ENCODE data around the gene COX6A2.

GRCh38 chr16:31423801-31424200, 4.4 kb downstream of the COX6A2 start:
- TF ChIP-seq, protein P1, sequence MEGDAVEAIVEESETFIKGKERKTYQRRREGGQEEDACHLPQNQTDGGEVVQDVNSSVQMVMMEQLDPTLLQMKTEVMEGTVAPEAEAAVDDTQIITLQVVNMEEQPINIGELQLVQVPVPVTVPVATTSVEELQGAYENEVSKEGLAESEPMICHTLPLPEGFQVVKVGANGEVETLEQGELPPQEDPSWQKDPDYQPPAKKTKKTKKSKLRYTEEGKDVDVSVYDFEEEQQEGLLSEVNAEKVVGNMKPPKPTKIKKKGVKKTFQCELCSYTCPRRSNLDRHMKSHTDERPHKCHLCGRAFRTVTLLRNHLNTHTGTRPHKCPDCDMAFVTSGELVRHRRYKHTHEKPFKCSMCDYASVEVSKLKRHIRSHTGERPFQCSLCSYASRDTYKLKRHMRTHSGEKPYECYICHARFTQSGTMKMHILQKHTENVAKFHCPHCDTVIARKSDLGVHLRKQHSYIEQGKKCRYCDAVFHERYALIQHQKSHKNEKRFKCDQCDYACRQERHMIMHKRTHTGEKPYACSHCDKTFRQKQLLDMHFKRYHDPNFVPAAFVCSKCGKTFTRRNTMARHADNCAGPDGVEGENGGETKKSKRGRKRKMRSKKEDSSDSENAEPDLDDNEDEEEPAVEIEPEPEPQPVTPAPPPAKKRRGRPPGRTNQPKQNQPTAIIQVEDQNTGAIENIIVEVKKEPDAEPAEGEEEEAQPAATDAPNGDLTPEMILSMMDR (IDR thresholded peaks at IDR 0.05; ENCODE audit: poor library complexity): no peak
- no peak for TF ChIP-seq EZH2 (IDR thresholded peaks at IDR 0.05; ENCODE audit: borderline replicate concordance)

All from hepatocyte (in vitro differentiated cells).